Trophoblast cell (in vitro differentiated cells and primary cell): ENCODE measurements around the gene METTL17.

Source experiments
- DNase-seq, 2 donors: peaks; one replicate each; pipeline ENCODE4 v3.0.0-alpha.2; 2016
- H2AFZ ChIP-seq: 2 replicates; pipeline ENCODE4 v1.6.1; 2013; ENCODE audit warnings: low read length, moderate library complexity, mild to moderate bottlenecking; ENCODE audit not compliant: insufficient read depth, poor library complexity
- H2AK5ac ChIP-seq: 2 replicates; pipeline ENCODE4 v1.6.1; 2013; ENCODE audit warnings: mild to moderate bottlenecking, low read length
- H2BK120ac ChIP-seq: 2 replicates; pipeline ENCODE4 v1.6.1; 2013; ENCODE audit warnings: low read length, mild to moderate bottlenecking, moderate library complexity; ENCODE audit not compliant: insufficient read depth, poor library complexity
- H2BK12ac ChIP-seq: 2 replicates; pipeline ENCODE4 v1.6.1; 2013; ENCODE audit warnings: mild to moderate bottlenecking, low read length, moderate library complexity
- H2BK5ac ChIP-seq: 2 replicates; pipeline ENCODE4 v1.6.1; 2013; ENCODE audit warnings: low read length, low read depth, moderate library complexity, mild to moderate bottlenecking; ENCODE audit not compliant: poor library complexity
- H3K14ac ChIP-seq: 2 replicates; pipeline ENCODE4 v1.6.1; 2013; ENCODE audit warnings: mild to moderate bottlenecking, low read length
- H3K18ac ChIP-seq: 2 replicates; pipeline ENCODE4 v1.6.1; 2013; ENCODE audit warnings: mild to moderate bottlenecking, low read length
- H3K23ac ChIP-seq: 2 replicates; pipeline ENCODE4 v1.6.1; 2013; ENCODE audit warnings: low read length
- H3K27ac ChIP-seq: 2 replicates; pipeline ENCODE4 v1.5.1; 2013; ENCODE audit warnings: low read depth, mild to moderate bottlenecking, inconsistent platforms, low read length, moderate library complexity
- H3K27me3 ChIP-seq: 2 replicates; pipeline ENCODE4 v1.6.1; 2013; ENCODE audit warnings: inconsistent platforms, mild to moderate bottlenecking, low read length, moderate library complexity; ENCODE audit not compliant: insufficient read depth
- H3K36me3 ChIP-seq, 2 experiments: 1 replicate in 1 of 2; 2 replicates in 1 of 2; pipeline ENCODE4 v1.6.1; 2013; ENCODE audit warnings: low read length in 2 of 2, mild to moderate bottlenecking in 2 of 2, moderate library complexity in 1 of 2; ENCODE audit not compliant: insufficient read depth in 2 of 2, control insufficient read depth in 1 of 2
- H3K4ac ChIP-seq: 2 replicates; pipeline ENCODE4 v1.6.1; 2013; ENCODE audit warnings: low read depth, mild to moderate bottlenecking, low read length, moderate library complexity
- H3K4me1 ChIP-seq, 2 experiments: 1 replicate in 1 of 2; 2 replicates in 1 of 2; pipeline ENCODE4 v1.6.1; 2013; ENCODE audit warnings: low read length in 2 of 2, mild to moderate bottlenecking in 2 of 2, moderate library complexity in 1 of 2; ENCODE audit not compliant: insufficient read depth in 2 of 2, control insufficient read depth in 1 of 2
- H3K4me2 ChIP-seq: 2 replicates; pipeline ENCODE4 v1.6.1; 2013; ENCODE audit warnings: inconsistent platforms, mild to moderate bottlenecking, low read length, moderate library complexity
- H3K4me3 ChIP-seq: 2 replicates; pipeline ENCODE4 v1.5.1; 2013; ENCODE audit warnings: mild to moderate bottlenecking, low read depth, low read length, inconsistent platforms
- H3K79me1 ChIP-seq: one replicate; pipeline ENCODE4 v1.6.1; 2013; ENCODE audit warnings: low read length
- H3K79me2 ChIP-seq: 2 replicates; pipeline ENCODE4 v1.6.1; 2013; ENCODE audit warnings: low read length, mild to moderate bottlenecking; ENCODE audit not compliant: control insufficient read depth, insufficient read depth, poor library complexity
- H3K9ac ChIP-seq: 2 replicates; pipeline ENCODE4 v1.6.1; 2013; ENCODE audit warnings: mild to moderate bottlenecking, low read length
- H3K9me3 ChIP-seq: 2 replicates; pipeline ENCODE4 v1.6.1; 2013; ENCODE audit warnings: low read depth, mild to moderate bottlenecking, control low read depth, inconsistent platforms, low read length; ENCODE audit not compliant: insufficient read depth
- H4K12ac ChIP-seq: 2 replicates; pipeline ENCODE4 v1.6.1; 2013; ENCODE audit warnings: low read depth, mild to moderate bottlenecking, low read length, moderate library complexity
- H4K8ac ChIP-seq: 2 replicates; pipeline ENCODE4 v1.6.1; 2013; ENCODE audit warnings: low read depth, mild to moderate bottlenecking, low read length, moderate library complexity
- H4K91ac ChIP-seq: one replicate; pipeline ENCODE4 v1.6.1; 2013; ENCODE audit warnings: low read depth, mild to moderate bottlenecking, low read length, moderate library complexity
- WGBS: extraction: QIAGEN DNeasy Blood & Tissue Kit; methylation state at CpG from one replicate; pipeline ENCODE4 v1.1.7; 2013; ENCODE audit warnings: missing lambda C conversion rate; ENCODE audit not compliant: insufficient read length, insufficient coverage; ENCODE audit errors: extremely low coverage; 5-methylcytosine and 5-hydroxymethylcytosine counted together

Gene METTL17

DNA sequence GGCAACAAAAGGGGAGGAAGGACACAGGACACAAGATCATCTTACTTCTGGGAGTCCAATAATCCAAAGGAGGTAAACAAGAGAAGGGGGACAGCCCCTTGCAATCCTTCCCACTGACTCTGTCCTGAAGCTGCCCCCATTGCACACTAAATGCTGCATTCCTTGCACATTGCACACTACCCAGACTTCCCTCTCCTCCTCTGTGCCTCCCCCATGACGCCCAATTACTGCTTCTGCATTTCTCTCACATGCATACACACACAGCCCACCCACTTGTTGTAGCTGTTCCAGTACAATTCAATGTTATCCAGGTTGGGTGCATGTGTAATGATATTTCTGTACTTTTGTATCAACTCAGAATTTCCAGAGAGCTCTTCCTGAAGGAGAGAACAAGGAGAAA is 29.6 kb downstream of the METTL17 start:
- H2BK12ac ChIP-seq, result no peak overlapping the region
- H4K91ac ChIP-seq, result no peak overlapping the region
- no peak overlapping the region for H3K4me2 ChIP-seq
- WGBS, result no CpG with 5 or more reads among the region's 1 CpG
- peaks cover 0 to 10% of the 10 kb centered on the region in 2 experiments for H3K36me3 ChIP-seq
- H3K9me3 ChIP-seq, result no peaks in the 10 kb centered on the region
- peaks cover under 1% of the 10 kb centered on the region for H3K79me2 ChIP-seq
- H3K27ac ChIP-seq, result no peak overlapping the region
- H3K79me1 ChIP-seq, result peaks cover under 1% of the 10 kb centered on the region
- no peaks in the 10 kb centered on the region for H3K27me3 ChIP-seq
- H3K4me1 ChIP-seq, result peaks cover 6 to 10% of the 10 kb centered on the region in 2 experiments
- no peak overlapping the region for H4K12ac ChIP-seq
- H2AFZ ChIP-seq, result no peak overlapping the region
- no peak for DNase-seq
- no peak overlapping the region for H2BK5ac ChIP-seq
- no peak overlapping the region for H2AK5ac ChIP-seq
- H3K9ac ChIP-seq, result no peak overlapping the region
- H3K4me3 ChIP-seq, result no peak overlapping the region
- H4K8ac ChIP-seq, result no peak overlapping the region
- no peak overlapping the region for H3K18ac ChIP-seq
- H3K4ac ChIP-seq, result no peak overlapping the region
- H3K23ac ChIP-seq, result no peak overlapping the region
- H2BK120ac ChIP-seq, result no peak overlapping the region
- H3K14ac ChIP-seq, result no peak overlapping the region

DNA sequence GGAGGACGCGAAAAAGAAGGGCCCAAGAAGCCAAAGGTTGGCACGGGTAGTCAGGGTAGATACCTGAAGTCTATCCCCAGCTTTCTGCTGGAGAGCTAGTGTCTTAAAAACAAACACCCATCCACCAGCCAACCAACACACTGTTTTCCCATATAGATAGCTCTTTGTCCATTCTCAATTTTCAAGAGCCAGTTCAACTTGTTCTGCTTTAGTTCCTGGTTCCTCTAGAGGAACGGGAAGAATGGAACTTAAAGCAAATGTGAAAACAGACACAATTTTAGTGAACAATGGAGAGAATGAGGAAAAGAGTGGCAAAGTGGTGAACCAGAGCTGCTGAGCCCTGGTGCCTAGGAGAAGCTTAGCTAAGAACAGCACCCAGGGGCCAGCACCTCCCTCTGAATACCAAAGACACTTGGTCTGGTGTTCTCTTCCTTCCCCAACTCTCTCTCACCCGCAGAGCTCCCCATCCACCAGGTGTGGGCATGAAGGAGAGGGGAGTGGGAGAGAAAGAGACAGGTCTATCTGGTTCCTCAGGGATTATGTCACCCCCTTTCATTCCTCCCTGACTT is 31.3 kb downstream of the METTL17 start:
- Histone ChIP-seq H3K9ac (no peak overlapping the region), H3K4ac (no peak overlapping the region), H3K79me1 (peaks cover 9% of the 10 kb centered on the region), H3K18ac (no peak overlapping the region), H2AK5ac (no peak overlapping the region), H3K79me2 (peaks cover 6% of the 10 kb centered on the region), H3K36me3 (peaks cover 0 to 10% of the 10 kb centered on the region in 2 experiments), H3K4me3 (no peak overlapping the region), H2AFZ (no peak overlapping the region), H3K4me2 (no peak overlapping the region), H3K9me3 (no peaks in the 10 kb centered on the region), H2BK12ac (no peak overlapping the region), H4K8ac (no peak overlapping the region), H4K91ac (no peak overlapping the region), H2BK5ac (no peak overlapping the region), H3K27ac (no peak overlapping the region), H3K14ac (no peak overlapping the region), H2BK120ac (no peak overlapping the region), H4K12ac (no peak overlapping the region), H3K4me1 (peaks cover 17 to 21% of the 10 kb centered on the region in 2 experiments), H3K27me3 (no peaks in the 10 kb centered on the region), H3K23ac (no peak overlapping the region)
- WGBS, result no CpG with 5 or more reads among the region's 5 CpGs
- peak; percentile 16 to 72 for DNase-seq

DNA sequence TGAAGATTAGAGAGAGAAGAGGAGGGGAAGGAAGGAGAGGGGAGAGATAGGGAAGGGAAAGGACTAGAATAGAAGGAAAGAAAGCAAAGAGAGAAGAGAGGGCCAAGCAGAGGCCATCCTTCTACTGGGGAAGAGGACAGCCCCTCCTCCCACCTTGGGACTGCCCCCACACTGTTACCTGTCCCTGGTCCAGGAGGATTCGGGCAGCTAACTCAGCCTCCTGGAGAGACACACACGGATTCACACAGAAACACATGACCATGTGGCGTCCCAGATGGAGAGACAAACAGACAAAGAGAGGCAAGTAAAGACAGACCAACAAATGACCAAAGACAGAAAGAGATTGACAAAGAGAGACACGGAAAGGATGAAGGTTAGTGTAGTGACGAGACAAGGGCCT is 32.9 kb downstream of the METTL17 start:
- peaks cover 0 to 6% of the 10 kb centered on the region in 2 experiments for H3K36me3 ChIP-seq
- H3K4me2 ChIP-seq, result no peak overlapping the region
- WGBS, result no CpG with 5 or more reads among the region's 5 CpGs
- H3K23ac ChIP-seq, result no peak overlapping the region
- H3K79me1 ChIP-seq, result peaks cover 9% of the 10 kb centered on the region
- no peak overlapping the region for H3K9ac ChIP-seq
- no peak overlapping the region for H4K8ac ChIP-seq
- H3K18ac ChIP-seq, result no peak overlapping the region
- H2BK5ac ChIP-seq, result no peak overlapping the region
- no peak overlapping the region for H2AK5ac ChIP-seq
- peaks cover 27 to 30% of the 10 kb centered on the region in 2 experiments for H3K4me1 ChIP-seq
- no peak overlapping the region for H3K14ac ChIP-seq
- H3K79me2 ChIP-seq, result peaks cover 6% of the 10 kb centered on the region
- H3K4me3 ChIP-seq, result no peak overlapping the region
- no peak for DNase-seq
- H2AFZ ChIP-seq, result no peak overlapping the region
- no peak overlapping the region for H2BK12ac ChIP-seq
- no peak overlapping the region for H3K27ac ChIP-seq
- no peak overlapping the region for H3K4ac ChIP-seq
- no peak overlapping the region for H4K12ac ChIP-seq
- no peak overlapping the region for H2BK120ac ChIP-seq
- H4K91ac ChIP-seq, result no peak overlapping the region
- no peaks in the 10 kb centered on the region for H3K27me3 ChIP-seq
- H3K9me3 ChIP-seq, result no peaks in the 10 kb centered on the region

DNA sequence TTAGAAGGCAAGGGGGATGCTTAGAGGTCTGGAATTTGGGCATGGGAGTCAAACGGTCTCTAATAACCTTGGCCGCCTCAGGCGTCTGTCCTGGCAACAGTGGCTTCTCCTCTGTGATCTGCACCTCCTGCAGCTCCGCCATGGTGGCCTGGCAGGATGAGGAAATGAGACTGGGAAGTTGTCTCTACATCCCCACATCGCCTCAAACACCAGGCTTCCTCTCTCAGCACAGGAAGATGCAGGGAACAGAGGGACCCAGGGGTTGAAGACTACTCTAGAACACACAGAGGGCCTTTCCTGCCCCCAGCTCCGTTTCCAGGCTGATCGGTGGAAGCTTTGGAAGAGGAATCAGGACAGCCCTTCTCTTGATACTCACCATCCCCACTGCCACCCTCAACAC is 33.4 kb downstream of the METTL17 start:
- H2BK5ac ChIP-seq, result no peak overlapping the region
- no peak for DNase-seq
- no peak overlapping the region for H2AK5ac ChIP-seq
- no peak overlapping the region for H3K9ac ChIP-seq
- no peak overlapping the region for H3K18ac ChIP-seq
- H3K9me3 ChIP-seq, result no peaks in the 10 kb centered on the region
- no peak overlapping the region for H3K14ac ChIP-seq
- H3K4ac ChIP-seq, result no peak overlapping the region
- H3K79me1 ChIP-seq, result peaks cover 9% of the 10 kb centered on the region
- no peak overlapping the region for H3K23ac ChIP-seq
- peaks cover 6% of the 10 kb centered on the region for H3K79me2 ChIP-seq
- H2BK12ac ChIP-seq, result no peak overlapping the region
- H3K27ac ChIP-seq, result no peak overlapping the region
- H3K4me3 ChIP-seq, result no peak overlapping the region
- peaks cover 0 to 2% of the 10 kb centered on the region in 2 experiments for H3K36me3 ChIP-seq
- H2AFZ ChIP-seq, result no peak overlapping the region
- peaks cover 27 to 30% of the 10 kb centered on the region in 2 experiments for H3K4me1 ChIP-seq
- no peak overlapping the region for H2BK120ac ChIP-seq
- WGBS, result no CpG with 5 or more reads among the region's 7 CpGs
- no peak overlapping the region for H3K4me2 ChIP-seq
- H3K27me3 ChIP-seq, result no peaks in the 10 kb centered on the region
- H4K8ac ChIP-seq, result no peak overlapping the region
- no peak overlapping the region for H4K91ac ChIP-seq
- H4K12ac ChIP-seq, result no peak overlapping the region
